Measurements from ENCODE around the gene ZNF37A.
"Not testable (repeated sequence)": the region's sequence is repeated elsewhere in the genome, so short reads cannot be mapped to it uniquely, and the experiment has no call there.

The ZNF37A gene
- 83.7 to 99.3 reads per million in 2 donors for total RNA-seq

DNA sequence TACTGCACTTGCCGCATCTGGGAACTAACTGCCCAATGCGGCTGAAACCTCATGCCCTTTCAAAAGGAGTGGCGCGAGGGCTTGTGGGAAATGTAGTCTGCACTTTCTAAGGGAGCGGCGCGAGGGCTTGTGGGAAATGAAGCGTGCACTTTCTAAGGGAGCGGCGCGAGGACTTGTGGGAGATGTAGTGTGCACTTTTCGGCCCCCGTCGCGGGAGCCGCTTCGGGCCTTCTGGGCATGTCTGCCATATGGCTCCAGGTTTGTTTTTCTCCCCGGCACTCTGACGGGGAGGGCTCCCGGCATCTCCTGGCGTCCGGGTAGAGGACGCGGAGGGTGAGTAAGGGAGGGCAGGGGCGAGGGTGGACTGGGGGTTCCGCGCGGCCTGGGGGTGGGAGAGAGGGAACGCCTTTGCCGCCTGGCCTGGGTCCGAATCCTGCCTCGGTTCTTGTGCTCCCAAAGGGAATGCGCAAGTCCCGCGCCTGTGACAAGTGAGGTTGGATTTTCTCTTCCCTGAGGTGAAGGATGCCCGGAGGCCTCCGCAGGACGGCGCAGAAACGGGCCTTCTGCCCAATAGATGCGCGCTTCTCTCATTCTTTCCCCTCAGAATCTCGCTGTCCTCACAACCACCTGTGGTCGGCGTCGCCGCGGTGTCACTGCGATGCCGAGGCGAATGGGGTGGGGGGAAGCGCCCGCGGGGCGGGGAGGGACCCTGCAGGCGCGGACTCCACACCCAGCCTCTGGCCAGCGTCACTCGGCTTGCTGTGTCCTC, at the start of gene ZNF37A:
Gene ZNF37A (plus strand): TSS at position 180 of the 769 bp plus-strand sequence. CDS start 2,281 bp downstream, outside the sequence.
- DNase-seq, result peak; percentile 47

DNA sequence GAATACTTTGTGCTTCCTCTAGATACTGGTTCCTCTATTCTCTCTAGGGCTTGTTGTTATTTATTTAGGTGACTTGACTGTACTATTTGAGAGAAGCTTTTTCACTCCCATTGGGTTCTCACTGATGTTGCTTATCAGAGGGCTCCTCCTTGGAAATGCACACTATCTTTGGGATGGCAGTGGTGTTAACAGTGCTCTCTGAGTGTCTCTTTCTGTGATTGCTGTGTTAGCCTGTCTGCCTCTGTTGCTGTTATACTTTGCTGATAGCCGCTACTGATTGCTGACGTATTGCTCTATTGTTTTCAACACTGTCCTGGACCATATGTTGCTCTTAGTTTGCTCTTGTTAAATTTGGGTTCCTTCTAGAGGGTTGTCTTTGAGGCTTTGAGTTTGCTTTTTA, 49.0 kb upstream of the ZNF37A start:
- no peak for DNase-seq

DNA sequence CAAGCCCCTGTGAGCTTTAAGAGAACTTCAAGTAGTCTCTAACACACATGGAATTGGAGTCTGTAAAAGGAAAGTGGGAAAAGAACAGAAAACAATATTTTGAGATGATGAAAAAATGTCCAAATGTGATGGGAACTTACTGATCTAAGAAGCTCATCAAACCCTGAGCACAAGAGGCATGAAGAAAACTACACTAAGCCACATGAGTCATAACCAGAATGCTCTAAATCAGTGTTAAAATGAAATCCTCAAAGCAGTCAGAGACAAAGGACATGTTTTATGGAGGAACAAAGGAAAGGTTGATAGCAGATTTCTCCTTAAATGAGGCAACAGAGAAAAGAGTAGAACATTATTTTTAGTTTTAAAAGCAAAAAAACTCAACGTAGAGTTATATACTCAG, 46.5 kb upstream of the ZNF37A start:
- DNase-seq, result no peak

DNA sequence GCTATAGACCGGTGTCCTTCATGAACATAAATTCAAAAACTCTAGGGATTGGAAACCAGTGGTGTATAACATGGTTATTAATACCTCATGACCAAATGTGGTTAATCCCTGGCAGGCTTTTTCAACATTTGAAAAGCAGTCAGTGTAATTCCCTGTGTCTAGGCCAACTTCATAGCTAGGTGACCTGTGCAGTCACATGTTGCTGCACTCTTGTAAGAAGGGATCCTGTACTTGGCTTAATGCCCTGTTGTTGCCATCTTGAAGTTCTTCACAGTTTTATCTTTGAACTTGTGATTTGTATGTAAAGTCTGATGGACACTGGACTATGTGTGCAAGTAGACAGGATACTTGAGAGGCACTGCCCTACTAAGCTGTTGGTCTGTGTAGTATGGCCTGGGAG, 43.9 kb upstream of the ZNF37A start:
- DNase-seq, result no peak

DNA sequence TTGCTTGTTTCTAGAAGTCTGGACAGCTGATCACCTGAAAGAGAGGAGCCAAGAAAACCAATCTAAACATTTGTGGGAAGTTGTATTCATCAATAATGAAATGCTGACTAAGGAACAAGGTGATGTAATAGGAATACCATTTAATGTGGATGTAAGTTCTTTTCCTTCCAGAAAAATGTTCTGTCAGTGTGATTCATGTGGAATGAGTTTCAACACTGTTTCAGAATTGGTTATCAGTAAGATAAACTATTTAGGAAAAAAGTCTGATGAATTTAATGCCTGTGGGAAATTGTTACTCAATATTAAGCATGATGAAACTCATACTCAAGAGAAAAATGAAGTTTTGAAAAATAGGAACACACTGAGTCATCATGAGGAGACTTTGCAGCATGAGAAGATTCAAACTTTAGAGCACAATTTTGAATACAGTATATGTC, 39.8 kb upstream of the ZNF37A start:
- DNase-seq, result no peak

DNA sequence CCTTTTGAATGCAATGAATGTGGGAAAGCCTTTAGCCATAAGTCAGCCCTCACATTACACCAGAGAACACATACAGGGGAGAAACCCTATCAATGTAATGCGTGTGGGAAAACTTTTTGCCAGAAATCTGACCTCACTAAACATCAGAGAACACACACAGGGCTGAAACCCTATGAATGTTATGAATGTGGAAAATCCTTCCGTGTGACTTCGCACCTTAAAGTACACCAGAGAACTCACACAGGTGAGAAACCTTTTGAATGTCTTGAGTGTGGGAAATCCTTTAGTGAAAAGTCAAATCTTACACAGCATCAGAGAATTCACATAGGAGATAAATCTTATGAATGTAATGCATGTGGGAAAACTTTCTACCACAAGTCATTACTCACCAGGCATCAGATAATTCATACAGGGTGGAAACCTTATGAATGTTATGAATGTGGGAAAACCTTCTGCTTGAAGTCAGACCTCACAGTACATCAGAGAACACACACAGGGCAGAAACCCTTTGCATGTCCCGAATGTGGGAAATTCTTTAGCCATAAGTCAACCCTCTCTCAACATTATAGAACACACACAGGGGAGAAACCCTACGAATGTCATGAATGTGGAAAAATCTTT, 38.8 kb upstream of the ZNF37A start:
- not testable (repeated sequence) for DNase-seq

DNA sequence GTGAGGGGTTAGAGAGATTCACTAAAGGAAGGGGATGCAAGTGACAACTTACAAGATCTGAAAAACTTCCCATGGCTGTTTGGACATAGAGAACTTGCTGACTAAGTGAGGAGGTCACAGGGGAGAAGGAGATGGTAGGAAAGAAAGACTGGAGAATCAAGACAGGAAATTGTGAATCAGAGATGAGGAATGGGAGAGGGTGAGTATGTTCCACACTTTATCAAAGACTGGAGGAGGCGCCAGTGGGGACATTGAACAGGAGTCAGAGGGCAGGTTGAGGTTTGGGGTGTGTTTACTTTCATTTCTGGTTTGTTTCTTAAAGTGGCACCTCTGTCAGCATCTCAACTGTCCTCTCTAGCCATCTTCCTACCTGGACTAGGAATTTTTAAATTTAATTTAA, 24.5 kb upstream of the ZNF37A start:
- not testable (repeated sequence) for DNase-seq

DNA sequence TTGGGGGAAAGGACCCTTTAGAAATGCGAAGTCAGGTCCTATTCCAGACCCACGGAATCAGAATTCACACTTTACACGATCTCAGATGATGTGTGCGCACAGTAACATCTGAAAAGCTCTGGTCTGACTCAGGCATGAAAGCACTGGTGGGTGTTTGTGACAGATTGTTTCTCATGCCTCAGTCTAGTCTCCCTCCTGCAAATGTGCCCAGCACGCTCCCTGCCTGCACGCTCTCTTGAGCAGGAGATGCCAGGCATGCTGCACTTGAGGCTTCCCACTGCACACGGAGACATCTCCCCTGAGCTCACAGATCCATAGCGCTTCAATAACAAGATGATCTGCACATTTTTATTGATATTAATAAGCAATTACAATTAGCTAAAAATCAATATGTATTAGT, 23.6 kb upstream of the ZNF37A start:
- DNase-seq, result no peak

DNA sequence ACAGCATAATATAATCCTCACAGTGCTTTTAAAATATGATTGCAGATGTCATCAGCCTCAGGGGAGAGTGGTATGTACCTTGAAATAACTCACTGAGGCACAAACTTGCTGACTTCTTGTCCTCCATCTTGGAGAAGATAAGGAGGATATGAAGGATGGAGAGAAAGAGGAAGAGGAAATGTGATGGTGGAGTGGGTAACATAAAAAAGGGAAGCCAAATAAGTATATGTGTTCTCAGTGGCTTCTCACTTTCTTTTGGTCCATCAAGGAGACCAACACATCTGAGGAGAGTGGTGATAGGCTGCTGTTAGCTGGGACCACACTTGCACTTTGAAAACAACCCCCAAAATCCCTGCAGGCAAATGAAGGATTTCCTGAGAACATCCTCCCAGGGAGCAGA, 21.6 kb upstream of the ZNF37A start:
- no peak for DNase-seq

DNA sequence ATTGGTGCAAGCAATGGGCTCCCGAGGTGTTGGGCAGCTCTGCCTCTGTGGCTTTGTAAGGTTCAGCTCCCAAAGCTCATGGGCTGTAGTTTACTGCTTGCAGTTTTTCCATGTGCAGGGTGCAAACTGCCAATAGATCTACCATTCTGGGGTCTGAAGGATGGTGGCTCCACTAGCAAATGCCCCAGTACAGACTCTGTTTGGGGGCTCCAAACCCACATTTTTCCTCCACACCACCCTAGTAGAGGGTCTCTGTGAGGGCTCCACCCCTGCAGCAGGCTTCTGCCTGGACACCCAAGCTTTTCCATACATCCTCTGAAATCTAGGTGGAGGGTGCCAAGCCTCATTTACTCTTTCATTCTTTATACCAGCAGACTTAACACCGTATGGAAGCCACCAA, 17.4 kb upstream of the ZNF37A start:
- DNase-seq, result no peak

DNA sequence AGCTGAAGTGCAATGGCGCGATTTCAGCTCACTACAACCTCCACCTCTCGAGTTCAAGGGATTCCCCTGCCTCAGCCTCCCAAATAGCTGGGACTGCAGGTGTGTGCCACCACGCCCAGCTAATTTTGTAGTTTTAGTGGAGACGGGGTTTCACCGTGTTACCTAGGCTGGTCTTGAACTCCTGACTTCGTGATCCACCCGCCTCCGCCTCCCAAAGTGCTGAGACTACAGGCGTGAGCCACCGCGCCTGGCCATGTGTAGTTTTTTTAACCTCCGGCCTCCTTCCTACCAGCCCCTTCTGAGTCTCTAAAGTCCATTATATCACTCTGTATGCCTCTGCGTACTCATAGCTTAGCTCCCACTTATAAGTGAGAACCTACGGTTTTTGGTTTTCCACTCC, 819 bp upstream of the ZNF37A start:
- DNase-seq, result not testable (repeated sequence)

DNA sequence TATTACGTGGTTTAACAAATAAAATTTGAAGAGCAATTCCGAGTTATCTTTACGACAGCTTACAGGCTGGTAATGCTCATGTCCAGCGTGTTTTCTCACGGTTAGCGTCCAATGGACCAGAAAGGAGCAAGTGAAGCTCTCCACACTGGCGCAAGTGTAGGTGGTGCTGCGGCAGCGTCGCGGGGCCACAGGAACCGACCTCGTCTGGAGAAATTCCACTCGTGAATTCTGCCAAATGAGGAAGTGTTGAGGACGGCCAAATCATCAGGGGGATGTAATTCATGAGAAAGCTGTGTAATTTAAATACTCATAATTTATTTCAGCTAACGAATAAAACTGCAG, 350 bp upstream of the ZNF37A start:
- DNase-seq, result peak; percentile 13

DNA sequence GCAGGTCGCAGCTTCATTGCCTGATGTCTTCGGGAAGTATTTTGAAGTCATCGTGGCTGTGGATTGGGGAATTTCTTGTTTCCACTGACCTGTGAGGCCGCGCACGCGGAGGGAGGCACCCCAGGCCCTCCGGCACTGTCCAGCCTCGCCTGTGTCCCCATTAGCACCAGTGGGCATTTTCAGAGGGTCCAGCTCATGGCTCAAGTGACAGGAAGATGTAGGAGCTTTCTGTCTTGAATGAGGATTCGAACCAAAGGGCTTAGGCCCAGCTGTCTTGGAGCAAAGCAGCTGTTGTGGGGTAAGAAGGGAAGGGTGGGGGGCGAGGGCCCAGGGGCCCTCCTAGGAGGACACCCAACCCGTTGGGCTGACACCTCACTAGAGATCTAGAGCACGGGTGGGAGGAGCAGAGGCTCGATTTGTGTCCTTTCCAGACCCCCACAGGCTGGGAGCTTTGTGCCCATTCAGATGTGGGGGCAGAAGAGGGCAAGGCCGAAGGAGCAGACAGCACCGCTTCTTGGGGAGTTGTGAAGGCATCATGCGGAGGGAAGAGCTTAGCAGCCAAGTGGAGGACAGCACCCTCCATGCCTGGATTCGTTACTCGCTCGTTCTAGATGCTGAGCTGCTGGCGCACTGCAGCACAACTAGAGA, 914 bp downstream of the ZNF37A start:
- DNase-seq, result no peak

DNA sequence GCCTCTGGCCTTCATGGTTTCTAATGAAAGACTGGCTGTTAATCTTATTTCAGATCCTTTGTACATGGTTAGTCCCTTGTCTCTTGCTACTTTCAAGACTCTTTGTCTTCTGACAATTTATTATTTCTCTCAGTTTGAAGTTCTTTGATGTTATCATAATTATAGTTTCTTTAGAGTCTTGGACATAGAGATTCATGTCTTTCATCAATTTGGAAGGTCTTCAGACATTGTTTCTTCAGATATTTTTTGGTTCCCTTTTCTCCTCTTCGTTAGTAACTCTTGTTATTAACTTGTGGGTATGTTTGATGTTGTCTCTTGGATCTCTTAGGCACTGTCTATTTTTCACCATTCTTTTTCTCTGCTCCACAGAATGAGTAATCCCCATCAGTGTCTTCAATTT, 8.7 kb downstream of the ZNF37A start:
- no peak for DNase-seq

DNA sequence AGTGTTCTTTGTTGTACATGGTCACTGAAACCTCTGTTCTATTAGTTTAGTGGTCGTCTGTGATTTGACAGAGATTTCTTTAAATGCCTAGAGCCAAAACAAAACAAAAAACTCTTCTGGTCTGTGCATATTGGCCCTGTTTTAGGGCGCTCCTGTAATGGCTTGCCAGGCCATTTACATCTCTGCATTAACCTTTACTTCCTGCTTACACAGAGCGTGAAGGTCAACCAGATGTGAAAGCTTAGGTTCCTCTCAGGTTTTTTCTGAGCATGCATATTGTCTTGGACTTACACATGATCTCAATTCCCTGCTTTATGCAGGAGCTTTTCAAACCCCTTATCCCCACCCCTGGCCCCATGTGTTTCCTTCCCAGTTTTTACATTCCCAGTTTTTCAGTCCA, 9.6 kb downstream of the ZNF37A start:
- no peak for DNase-seq

DNA sequence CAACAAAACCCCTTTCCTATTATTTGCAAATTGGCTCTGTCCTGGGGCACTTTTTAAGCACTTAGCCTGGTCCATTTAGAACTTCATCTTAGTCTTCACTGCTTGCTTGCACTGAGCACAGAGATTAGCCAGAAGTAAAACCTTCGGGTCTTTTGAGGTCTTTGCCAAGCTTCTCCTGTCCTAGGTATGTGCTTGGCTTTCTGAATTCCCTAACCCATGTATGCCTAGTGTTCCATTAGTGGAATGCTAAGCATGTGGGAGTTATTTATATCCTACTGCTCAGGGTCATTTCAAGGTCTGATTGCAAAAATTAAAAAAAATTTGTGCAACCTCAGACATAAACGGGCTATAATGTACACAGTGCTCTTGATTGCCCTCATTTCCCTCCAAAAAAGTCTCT, 18.0 kb downstream of the ZNF37A start:
- DNase-seq, result no peak

DNA sequence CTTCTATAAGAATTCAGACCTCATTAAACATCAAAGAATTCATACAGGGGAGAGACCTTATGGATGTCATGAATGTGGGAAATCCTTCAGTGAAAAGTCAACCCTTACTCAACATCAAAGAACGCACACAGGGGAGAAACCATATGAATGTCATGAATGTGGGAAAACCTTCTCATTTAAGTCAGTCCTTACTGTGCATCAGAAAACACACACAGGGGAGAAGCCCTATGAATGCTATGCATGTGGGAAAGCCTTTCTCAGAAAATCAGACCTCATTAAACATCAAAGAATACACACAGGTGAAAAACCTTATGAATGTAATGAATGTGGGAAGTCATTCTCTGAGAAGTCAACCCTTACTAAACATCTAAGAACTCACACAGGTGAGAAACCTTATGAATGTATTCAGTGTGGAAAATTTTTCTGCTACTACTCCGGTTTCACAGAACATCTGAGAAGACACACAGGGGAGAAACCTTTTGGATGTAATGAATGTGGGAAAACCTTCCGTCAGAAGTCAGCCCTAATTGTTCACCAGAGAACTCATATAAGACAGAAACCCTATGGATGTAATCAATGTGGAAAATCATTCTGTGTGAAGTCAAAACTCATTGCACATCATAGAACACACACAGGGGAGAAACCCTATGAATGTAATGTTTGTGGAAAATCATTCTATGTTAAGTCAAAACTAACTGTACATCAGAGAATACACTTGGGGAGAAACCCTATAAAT, 24.1 kb downstream of the ZNF37A start:
- no peak for DNase-seq

DNA sequence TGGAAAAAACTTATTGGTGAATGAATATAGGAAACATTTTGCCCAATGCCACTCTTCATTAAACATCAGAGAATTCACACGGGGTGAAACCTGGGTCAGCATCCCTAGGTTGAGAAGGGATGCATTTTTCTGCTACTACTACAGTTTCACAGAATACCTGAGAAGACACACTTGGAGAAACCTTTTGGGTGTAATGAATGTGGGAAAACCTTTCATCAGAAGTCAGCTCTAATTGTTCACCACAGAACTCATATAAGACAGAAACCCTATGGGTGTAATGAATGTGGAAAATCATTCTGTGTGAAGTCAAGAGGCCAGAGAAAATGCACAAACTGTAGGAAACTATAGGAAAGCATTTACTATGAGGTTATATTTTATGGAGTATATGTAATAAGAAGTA, 24.9 kb downstream of the ZNF37A start:
- no peak for DNase-seq

DNA sequence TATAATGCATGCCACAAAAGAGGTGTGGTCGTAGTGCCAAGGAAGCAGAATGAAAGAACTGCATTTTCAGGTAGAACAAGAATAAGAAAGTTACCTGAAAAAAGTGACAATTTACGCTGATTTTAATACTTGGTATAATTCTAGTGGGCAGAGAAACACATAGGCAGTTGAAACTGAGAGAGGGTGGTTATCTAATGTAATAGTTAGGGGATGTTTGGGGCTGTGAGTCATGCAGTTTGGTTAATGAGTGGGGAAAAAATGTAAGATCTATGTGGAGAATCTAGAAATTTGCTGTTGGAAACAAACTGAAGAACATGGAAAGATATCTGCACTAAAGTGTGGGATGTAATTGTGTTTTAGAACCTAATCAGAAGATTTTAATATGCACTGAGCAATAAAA, 33.7 kb downstream of the ZNF37A start:
- no peak for DNase-seq

DNA sequence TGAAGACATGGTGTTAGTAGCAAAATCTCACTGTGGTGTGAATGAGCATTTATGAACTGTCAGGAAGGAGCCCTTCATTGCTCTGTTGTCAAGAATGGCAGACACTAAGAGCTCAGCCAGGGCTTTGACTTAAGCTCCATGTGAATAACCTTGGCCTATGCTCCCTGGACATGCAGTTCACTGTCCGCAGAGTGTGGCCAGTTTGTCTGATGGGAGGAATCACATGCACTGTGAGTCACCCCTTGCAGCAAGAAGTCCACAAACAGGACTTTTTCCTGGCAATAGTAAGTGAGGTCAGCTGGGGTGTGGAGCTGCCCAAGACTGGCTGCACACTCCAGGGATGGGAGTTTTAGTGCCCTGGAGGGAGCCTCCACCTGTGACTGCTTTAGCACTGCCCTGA, 49.5 kb downstream of the ZNF37A start:
- no peak for DNase-seq

DNA sequence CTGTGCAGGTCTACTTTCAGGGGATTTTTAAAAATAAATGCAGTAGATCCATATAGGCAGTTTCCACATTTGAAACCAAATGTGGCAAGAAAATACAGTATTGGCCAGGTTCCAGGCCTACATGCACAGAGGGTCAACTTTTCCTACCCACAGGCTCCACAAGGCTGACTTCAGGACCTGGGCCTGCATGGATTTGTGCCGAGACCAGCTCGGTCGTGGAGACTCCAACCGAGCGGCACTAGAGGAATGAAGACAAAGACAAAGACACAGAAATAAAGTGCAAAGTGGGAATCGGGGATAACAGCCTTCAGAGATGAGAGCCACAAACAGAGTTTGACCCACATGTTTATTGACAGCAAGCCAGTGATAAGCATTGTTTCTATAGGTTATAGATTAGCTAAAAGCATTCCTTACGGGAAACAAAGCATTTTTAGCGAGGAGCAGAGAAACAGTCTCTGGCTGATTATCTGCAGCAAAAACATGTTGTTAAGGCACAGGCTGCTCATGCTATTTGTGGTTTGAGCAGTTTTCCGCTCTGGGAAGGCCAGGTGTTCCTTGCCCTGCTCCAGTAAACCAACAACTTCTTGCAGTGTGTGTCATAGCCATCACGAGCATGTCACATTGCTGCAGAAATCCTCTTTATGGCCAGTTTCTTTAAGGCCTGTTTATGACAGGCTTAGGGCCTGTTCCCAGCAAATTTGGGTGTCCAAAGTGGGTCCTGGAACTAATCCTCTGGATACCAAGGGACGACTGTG, 52.6 kb downstream of the ZNF37A start:
- no peak for DNase-seq

DNA sequence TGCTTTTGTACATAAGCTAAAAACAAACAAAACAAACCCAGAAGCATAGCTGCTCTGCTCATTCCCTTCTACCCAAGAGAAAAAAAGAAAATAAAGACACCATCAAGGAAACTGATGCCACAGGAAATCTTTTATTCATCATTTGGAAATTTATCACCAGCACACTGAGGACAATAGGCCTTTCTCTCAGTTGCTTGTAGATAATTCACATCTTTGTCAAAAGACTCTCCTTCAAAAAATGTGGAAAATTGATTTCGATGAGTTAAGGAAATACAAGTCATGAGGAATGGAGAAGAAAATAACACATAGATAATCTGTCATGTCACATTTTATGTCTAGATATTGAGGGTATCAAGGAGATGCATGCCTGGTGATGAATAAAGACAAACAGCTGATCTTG, 53.5 kb downstream of the ZNF37A start:
- no peak for DNase-seq

Data from activated gamma-delta T cell (primary cell).